HUES48 (cell line): ENCODE results near the gene CGA.

ENCODE experiments used
- H3K27ac ChIP-seq: one replicate; pipeline ENCODE4 v1.7.0; 2013; ENCODE audit warnings: low read depth, low read length, inconsistent platforms
- H3K27me3 ChIP-seq: 2 replicates; pipeline ENCODE4 v1.6.1; 2013; ENCODE audit warnings: mild to moderate bottlenecking, low read length; ENCODE audit not compliant: control insufficient read depth, insufficient read depth
- H3K36me3 ChIP-seq: 2 replicates; pipeline ENCODE4 v1.6.1; 2013; ENCODE audit warnings: low read length; ENCODE audit not compliant: control insufficient read depth, insufficient read depth
- H3K4me1 ChIP-seq: 2 replicates; pipeline ENCODE4 v1.6.1; 2013; ENCODE audit warnings: mild to moderate bottlenecking, low read length; ENCODE audit not compliant: control insufficient read depth, insufficient read depth
- H3K4me3 ChIP-seq: 2 replicates; pipeline ENCODE4 v1.5.1; 2013; ENCODE audit warnings: mild to moderate bottlenecking, low read depth, low read length
- H3K9ac ChIP-seq: 2 replicates; pipeline ENCODE4 v1.6.1; 2013; ENCODE audit warnings: mild to moderate bottlenecking, low read depth, low read length, moderate library complexity
- H3K9me3 ChIP-seq: 2 replicates; pipeline ENCODE4 v1.6.1; 2013; ENCODE audit warnings: low read length; ENCODE audit not compliant: control insufficient read depth, insufficient read depth

The CGA gene

GRCh38 chr6:87092435-87092834 lies 2.5 kb downstream of the CGA start:
- no peak overlapping the region for H3K9ac ChIP-seq
- H3K4me1 ChIP-seq, result no peaks in the 10 kb centered on the region
- H3K36me3 ChIP-seq, result no peaks in the 10 kb centered on the region
- no peaks in the 10 kb centered on the region for H3K27me3 ChIP-seq
- H3K9me3 ChIP-seq, result no peaks in the 10 kb centered on the region
- H3K27ac ChIP-seq, result no peak overlapping the region
- no peak overlapping the region for H3K4me3 ChIP-seq

GRCh38 chr6:87089135-87089534 lies 5.8 kb downstream of the CGA start:
- H3K4me1 ChIP-seq, result no peaks in the 10 kb centered on the region
- no peak overlapping the region for H3K4me3 ChIP-seq
- H3K27me3 ChIP-seq, result no peaks in the 10 kb centered on the region
- no peak overlapping the region for H3K9ac ChIP-seq
- no peaks in the 10 kb centered on the region for H3K36me3 ChIP-seq
- H3K27ac ChIP-seq, result no peak overlapping the region
- no peaks in the 10 kb centered on the region for H3K9me3 ChIP-seq

- no peaks in the 10 kb centered on the region for H3K27me3 ChIP-seq
- H3K27ac ChIP-seq, result no peak overlapping the region
These were observed 6.8 kb downstream of the CGA start for GRCh38 chr6:87088076-87088475.

GRCh38 chr6:87082160-87082721 lies 12.7 kb downstream of the CGA start:
- Histone ChIP-seq H3K4me3 (no peak overlapping the region), H3K9ac (no peak overlapping the region), H3K9me3 (no peaks in the 10 kb centered on the region), H3K4me1 (no peaks in the 10 kb centered on the region), H3K27ac (no peak overlapping the region), H3K36me3 (no peaks in the 10 kb centered on the region), H3K27me3 (no peaks in the 10 kb centered on the region)

More at GRCh38 chr6:87088076-87088475, 6.8 kb downstream of the CGA start:
- no peaks in the 10 kb centered on the region for H3K9me3 ChIP-seq
- no peaks in the 10 kb centered on the region for H3K4me1 ChIP-seq
- no peak overlapping the region for H3K4me3 ChIP-seq
- no peaks in the 10 kb centered on the region for H3K36me3 ChIP-seq
- H3K9ac ChIP-seq, result no peak overlapping the region

- no peak overlapping the region for H3K27ac ChIP-seq
- no peaks in the 10 kb centered on the region for H3K36me3 ChIP-seq
- H3K9me3 ChIP-seq, result no peaks in the 10 kb centered on the region
- H3K4me3 ChIP-seq, result no peak overlapping the region
- no peaks in the 10 kb centered on the region for H3K4me1 ChIP-seq
- H3K9ac ChIP-seq, result no peak overlapping the region
- H3K27me3 ChIP-seq, result no peaks in the 10 kb centered on the region
These were observed 15.8 kb downstream of the CGA start for GRCh38 chr6:87078983-87079616.

- Histone ChIP-seq H3K4me1 (no peaks in the 10 kb centered on the region), H3K9me3 (no peaks in the 10 kb centered on the region), H3K27me3 (no peaks in the 10 kb centered on the region), H3K27ac (no peak overlapping the region), H3K4me3 (no peak overlapping the region), H3K9ac (no peak overlapping the region), H3K36me3 (no peaks in the 10 kb centered on the region)
These were observed 19.7 kb downstream of the CGA start for GRCh38 chr6:87075168-87075567.

- H3K4me3 ChIP-seq, result no peak overlapping the region
- no peaks in the 10 kb centered on the region for H3K27me3 ChIP-seq
- H3K4me1 ChIP-seq, result no peaks in the 10 kb centered on the region
- H3K9ac ChIP-seq, result no peak overlapping the region
- no peaks in the 10 kb centered on the region for H3K9me3 ChIP-seq
- no peaks in the 10 kb centered on the region for H3K36me3 ChIP-seq
- H3K27ac ChIP-seq, result no peak overlapping the region
These were observed 20.7 kb downstream of the CGA start for GRCh38 chr6:87074101-87074621.

GRCh38 chr6:87071683-87072082 lies 23.2 kb downstream of the CGA start:
- H3K4me1 ChIP-seq, result peaks cover 2% of the 10 kb centered on the region; the same call in 1 of the 2 replicates
- H3K4me3 ChIP-seq, result no peak overlapping the region
- H3K36me3 ChIP-seq, result no peaks in the 10 kb centered on the region
- no peak overlapping the region for H3K27ac ChIP-seq
- H3K9me3 ChIP-seq, result no peaks in the 10 kb centered on the region
- H3K27me3 ChIP-seq, result no peaks in the 10 kb centered on the region
- H3K9ac ChIP-seq, result no peak overlapping the region

- peaks cover 2% of the 10 kb centered on the region; the same call in 1 of the 2 replicates for H3K4me1 ChIP-seq
- H3K36me3 ChIP-seq, result no peaks in the 10 kb centered on the region
- no peak overlapping the region for H3K4me3 ChIP-seq
- H3K9me3 ChIP-seq, result no peaks in the 10 kb centered on the region
- no peak overlapping the region for H3K9ac ChIP-seq
- no peak overlapping the region for H3K27ac ChIP-seq
- no peaks in the 10 kb centered on the region for H3K27me3 ChIP-seq
These were observed 24.2 kb downstream of the CGA start for GRCh38 chr6:87070741-87071140.

GRCh38 chr6:87068795-87069194 lies 26.1 kb downstream of the CGA start:
- peaks cover 2% of the 10 kb centered on the region; the same call in 1 of the 2 replicates for H3K4me1 ChIP-seq

GRCh38 chr6:87066449-87067333 lies 28.2 kb downstream of the CGA start:
- Histone ChIP-seq H3K9ac (no peak overlapping the region), H3K36me3 (no peaks in the 10 kb centered on the region), H3K9me3 (no peaks in the 10 kb centered on the region), H3K4me1 (peaks cover 2% of the 10 kb centered on the region; the same call in 1 of the 2 replicates), H3K27me3 (no peaks in the 10 kb centered on the region), H3K27ac (no peak overlapping the region), H3K4me3 (no peak overlapping the region)

More at GRCh38 chr6:87068795-87069194, 26.1 kb downstream of the CGA start:
- no peaks in the 10 kb centered on the region for H3K27me3 ChIP-seq
- H3K9ac ChIP-seq, result no peak overlapping the region
- H3K4me3 ChIP-seq, result no peak overlapping the region
- no peak overlapping the region for H3K27ac ChIP-seq
- no peaks in the 10 kb centered on the region for H3K36me3 ChIP-seq
- H3K9me3 ChIP-seq, result no peaks in the 10 kb centered on the region
